GM12864 (cell line): Measurements from ENCODE around the gene SEC24D.

Source experiments
- DNase-seq: peaks from one replicate; pipeline ENCODE4 v3.0.0-alpha.2; 2011; ENCODE audit warnings: low read depth
- H3K4me3 ChIP-seq: 2 replicates; pipeline ENCODE4 v1.5.1; 2011; ENCODE audit warnings: mild to moderate bottlenecking, low read depth, low read length, control low read depth
- CTCF ChIP-seq: IDR thresholded peaks from 2 replicates; pipeline ENCODE4 v1.5.1; 2011; ENCODE audit warnings: low read depth, mild to moderate bottlenecking, moderate library complexity, low read length, control low read depth, inconsistent platforms; ENCODE audit errors: missing control alignments

Gene SEC24D

GRCh38 chr4:118753096-118753495, 82.8 kb downstream of the SEC24D start:
- no peak overlapping the region for H3K4me3 ChIP-seq
- DNase-seq, result no peak
- TF ChIP-seq CTCF, result no peak

- DNase-seq, result no peak
- no peak overlapping the region for H3K4me3 ChIP-seq
- no peak for TF ChIP-seq CTCF
These were observed 83.4 kb downstream of the SEC24D start for GRCh38 chr4:118752551-118752950.

- TF ChIP-seq CTCF, result no peak
- no peak for DNase-seq
These were observed 84.2 kb downstream of the SEC24D start for GRCh38 chr4:118751629-118752323.

GRCh38 chr4:118749347-118749988, 86.5 kb downstream of the SEC24D start:
- H3K4me3 ChIP-seq, result no peak overlapping the region
- no peak for DNase-seq
- TF ChIP-seq CTCF, result no peak

More at GRCh38 chr4:118751629-118752323, 84.2 kb downstream of the SEC24D start:
- H3K4me3 ChIP-seq, result no peak overlapping the region

- H3K4me3 ChIP-seq, result no peak overlapping the region
- no peak for DNase-seq
- no peak for TF ChIP-seq CTCF
These were observed 89.5 kb downstream of the SEC24D start for GRCh38 chr4:118746251-118746919.

GRCh38 chr4:118745357-118745756, 90.6 kb downstream of the SEC24D start:
- no peak for TF ChIP-seq CTCF
- H3K4me3 ChIP-seq, result no peak overlapping the region
- no peak for DNase-seq

- DNase-seq, result no peak
- TF ChIP-seq CTCF, result no peak
- no peak overlapping the region for H3K4me3 ChIP-seq
These were observed 92.1 kb downstream of the SEC24D start for GRCh38 chr4:118743867-118744266.
